B cell (primary cell): ENCODE data around the gene VAV2. TPM values are rescaled to one million over a fixed set of nuclear protein-coding genes. Genes with fewer than 3 reads are reported as not detected.

ENCODE experiments used
- ATAC-seq: fragments of 200-7000 bp; cut with Tn5 transposase; one replicate; pipeline ENCODE4 v1.10.0; 2021; ENCODE audit warnings: low read depth, mild to moderate bottlenecking, moderate number of reproducible peaks, moderate library complexity
- CTCF ChIA-PET: fragments of 350-600 bp; sonication (Branson Sonifier 250); formaldehyde crosslinking; loops from one replicate; lab custom pipeline; 2021; ENCODE audit warnings: antibody characterized with exemption, inconsistent platforms; lab: Charles Lee
- POLR2A ChIA-PET: fragments of 350-600 bp; sonication (Branson Sonifier 250); formaldehyde crosslinking; loops from one replicate; lab custom pipeline; 2021; ENCODE audit warnings: antibody characterized with exemption; lab: Charles Lee
- DNase-seq: peaks from one replicate; pipeline ENCODE4 v3.0.0; 2013
- H2AFZ ChIP-seq: 2 replicates; pipeline ENCODE4 v1.6.1; 2012; ENCODE audit warnings: mild to moderate bottlenecking, low read depth, low read length; ENCODE audit not compliant: insufficient read depth, poor library complexity, severe bottlenecking
- H3K27ac ChIP-seq, 2 donors: 1 replicate in 1 of 2; 2 replicates in 1 of 2; pipeline ENCODE4 v1.5.1; 2012 to 2013; ENCODE audit warnings: low read length in 2 of 2, mild to moderate bottlenecking in 2 of 2, moderate library complexity in 1 of 2
- H3K27me3 ChIP-seq, 4 experiments: fragments of 200-600 bp in 1 of 4; sonication (generic) in 1 of 4; replicated peaks in 1 of 4; 1 replicate in 2 of 4; 2 replicates in 2 of 4; pipeline versions ENCODE4 v1.6.1 to v1.7.0; 2013 to 2016; ENCODE audit warnings: low read length in 3 of 4, mild to moderate bottlenecking in 2 of 4, mixed read lengths in 1 of 4, moderate library complexity in 1 of 4; ENCODE audit not compliant: insufficient read depth in 4 of 4, control insufficient read depth in 3 of 4; ENCODE audit errors: control extremely low read depth in 1 of 4
- H3K36me3 ChIP-seq, 2 experiments: replicated peaks in 1 of 2; 1 replicate in 1 of 2; 2 replicates in 1 of 2; pipeline versions ENCODE4 v1.6.1 to v1.7.1; 2013; ENCODE audit warnings: low read length in 1 of 2; ENCODE audit not compliant: insufficient read depth in 2 of 2, control insufficient read depth in 1 of 2; ENCODE audit errors: control extremely low read depth in 1 of 2, extremely low read depth in 1 of 2
- H3K4me1 ChIP-seq, 2 donors: fragments of 200-600 bp in 1 of 2; sonication (generic) in 1 of 2; 1 replicate in 1 of 2; 2 replicates in 1 of 2; pipeline versions ENCODE4 v1.5.1 to v1.6.1; 2013 to 2017; ENCODE audit warnings: low read length in 2 of 2; ENCODE audit not compliant: control insufficient read depth in 2 of 2, insufficient read depth in 2 of 2
- H3K4me2 ChIP-seq: replicated peaks from 2 replicates; pipeline ENCODE3; 2012; ENCODE audit warnings: mild to moderate bottlenecking, low read depth, low read length; ENCODE audit not compliant: poor library complexity, severe bottlenecking
- H3K4me3 ChIP-seq, 5 experiments: fragments of 200-600 bp in 1 of 5; sonication (generic) in 1 of 5; 1 replicate in 3 of 5; 2 replicates in 2 of 5; pipeline versions ENCODE4 v1.5.1 to v1.7.0; 2011 to 2016; ENCODE audit warnings: low read length in 4 of 5, mild to moderate bottlenecking in 4 of 5, low read depth in 2 of 5, control low read depth in 1 of 5, moderate library complexity in 1 of 5; ENCODE audit not compliant: insufficient read depth in 1 of 5; ENCODE audit errors: control extremely low read depth in 1 of 5, extremely low read depth in 1 of 5
- H3K79me2 ChIP-seq: fragments of 200-600 bp; sonication (generic); one replicate; pipeline ENCODE4 v1.6.0; 2016; ENCODE audit warnings: low read length; ENCODE audit not compliant: control insufficient read depth, insufficient read depth
- H3K9ac ChIP-seq: fragments of 200-600 bp; sonication (generic); 2 replicates; pipeline ENCODE4 v1.6.1; 2017; ENCODE audit warnings: mild to moderate bottlenecking, low read length, moderate library complexity
- H3K9me3 ChIP-seq, 3 donors: one replicate each; pipeline versions ENCODE4 v1.6.1 to v1.7.1; 2013; ENCODE audit warnings: low read length in 2 of 3; ENCODE audit not compliant: control insufficient read depth in 2 of 3, insufficient read depth in 1 of 3; ENCODE audit errors: control extremely low read depth in 1 of 3
- H4K20me1 ChIP-seq: 2 replicates; pipeline ENCODE4 v1.6.0; 2012; ENCODE audit warnings: mild to moderate bottlenecking, low read length; ENCODE audit not compliant: insufficient read depth, control insufficient read depth, poor library complexity, severe bottlenecking
- H3K27ac Mint-ChIP-seq: one replicate; pipeline ENCODE4 v1.8.0; 2021; ENCODE audit warnings: mixed read lengths
- H3K27me3 Mint-ChIP-seq: one replicate; pipeline ENCODE4 v1.8.0; 2021; ENCODE audit warnings: mixed read lengths
- H3K4me1 Mint-ChIP-seq: one replicate; pipeline ENCODE4 v1.8.0; 2021; ENCODE audit warnings: mixed read lengths
- H3K4me3 Mint-ChIP-seq: one replicate; pipeline ENCODE4 v1.8.0; 2021; ENCODE audit warnings: mixed read lengths
- H3K9me3 Mint-ChIP-seq: one replicate; pipeline ENCODE4 v1.8.0; 2022; ENCODE audit warnings: mixed read lengths; ENCODE audit not compliant: insufficient read depth
- EZH2 ChIP-seq: IDR thresholded peaks from 2 replicates; pipeline ENCODE4 v1.6.1; 2012; ENCODE audit warnings: borderline replicate concordance, low read depth, mild to moderate bottlenecking, moderate library complexity, low read length; ENCODE audit not compliant: insufficient read depth, poor library complexity, severe bottlenecking
- WGBS: methylation state at CpG from one replicate; pipeline ENCODE4 v1.1.5; 2013; ENCODE audit warnings: missing lambda C conversion rate; ENCODE audit not compliant: insufficient coverage; 5-methylcytosine and 5-hydroxymethylcytosine counted together
- intact Hi-C: fragments of 100-400 bp; cut with micrococcal nuclease; formaldehyde crosslinking; loops from one replicate; pipeline ENCODE4 v1.10.0; 2022
- polyA plus RNA-seq: library from polyadenylated mRNA; depleted of rRNA; stranded (reverse); fragments of >200 nt; gene quantifications from 2 replicates; pipeline ENCODE4 v1.2.3, GENCODE V29; 2012
- total RNA-seq, 2 donors: library from RNA; stranded (reverse); fragments of 120-200 nt in 1 of 2; gene quantifications; 1 replicate in 1 of 2; 2 replicates in 1 of 2; pipeline versions ENCODE4 v1.2.3 to v1.2.4, GENCODE V29; 2013 to 2022
- TF ChIP-seq, protein P1 (sequence below): fragments of 200-600 bp; IDR thresholded peaks from one replicate; pipeline ENCODE4 v1.8.0; 2022; ENCODE audit warnings: antibody characterized with exemption, mild to moderate bottlenecking

Gene VAV2
- total and polyA plus RNA-seq, 2 donors (not counting 1 experiment from before 2014, with no cell fraction given) = 34.4 to 128 TPM

DNA sequence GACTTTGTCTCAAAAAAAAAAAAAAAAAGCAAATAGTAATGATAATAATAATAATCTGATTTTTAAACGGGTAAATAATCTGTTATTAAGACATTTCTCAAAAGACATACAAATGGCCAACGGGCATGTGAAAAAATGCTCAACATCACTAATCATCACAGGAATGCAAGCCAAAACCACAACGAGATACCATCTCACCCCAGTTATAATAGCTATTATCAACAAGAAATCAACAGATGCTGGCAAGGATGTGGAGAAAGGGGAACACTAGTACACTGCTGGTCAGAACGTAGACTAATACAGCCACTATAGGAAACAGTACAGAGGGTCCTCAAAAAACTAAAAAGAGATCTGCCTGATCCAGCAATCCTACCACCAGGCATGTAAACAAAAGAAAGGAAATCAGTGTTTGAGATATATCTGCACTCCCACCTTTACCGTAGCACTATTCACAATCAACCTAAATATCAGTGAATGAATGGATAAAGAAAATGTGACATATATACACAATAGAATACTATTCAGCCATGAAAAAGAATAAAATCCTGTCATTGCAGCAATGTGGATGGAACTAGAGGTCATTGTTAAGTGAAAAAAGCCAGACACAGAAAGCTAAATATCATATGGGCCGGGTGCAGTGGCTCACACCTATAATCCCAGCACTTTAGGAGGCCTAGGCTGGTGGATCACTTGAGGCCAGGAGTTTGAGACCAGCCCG lies 24.9 kb downstream of the VAV2 start:
- TF ChIP-seq, protein P1, sequence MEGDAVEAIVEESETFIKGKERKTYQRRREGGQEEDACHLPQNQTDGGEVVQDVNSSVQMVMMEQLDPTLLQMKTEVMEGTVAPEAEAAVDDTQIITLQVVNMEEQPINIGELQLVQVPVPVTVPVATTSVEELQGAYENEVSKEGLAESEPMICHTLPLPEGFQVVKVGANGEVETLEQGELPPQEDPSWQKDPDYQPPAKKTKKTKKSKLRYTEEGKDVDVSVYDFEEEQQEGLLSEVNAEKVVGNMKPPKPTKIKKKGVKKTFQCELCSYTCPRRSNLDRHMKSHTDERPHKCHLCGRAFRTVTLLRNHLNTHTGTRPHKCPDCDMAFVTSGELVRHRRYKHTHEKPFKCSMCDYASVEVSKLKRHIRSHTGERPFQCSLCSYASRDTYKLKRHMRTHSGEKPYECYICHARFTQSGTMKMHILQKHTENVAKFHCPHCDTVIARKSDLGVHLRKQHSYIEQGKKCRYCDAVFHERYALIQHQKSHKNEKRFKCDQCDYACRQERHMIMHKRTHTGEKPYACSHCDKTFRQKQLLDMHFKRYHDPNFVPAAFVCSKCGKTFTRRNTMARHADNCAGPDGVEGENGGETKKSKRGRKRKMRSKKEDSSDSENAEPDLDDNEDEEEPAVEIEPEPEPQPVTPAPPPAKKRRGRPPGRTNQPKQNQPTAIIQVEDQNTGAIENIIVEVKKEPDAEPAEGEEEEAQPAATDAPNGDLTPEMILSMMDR = no peak
- TF ChIP-seq EZH2 = no peak
- Mint-ChIP-seq H3K9me3 (peaks cover 2% of the 10 kb centered on the region), H3K4me3 (no peak overlapping the region), H3K4me1 (peaks cover 81% of the 10 kb centered on the region), H3K27me3 (no peaks in the 10 kb centered on the region), H3K27ac (peak overlapping the region; percentile 62)
- Histone ChIP-seq H3K4me3 (no peak overlapping the region), H3K27me3 (no peaks in the 10 kb centered on the region), H3K4me1 (peaks cover 55 to 57% of the 10 kb centered on the region in 2 donors), H3K9me3 (peaks cover 0 to 10% (median 6%) of the 10 kb centered on the region in 3 donors), H4K20me1 (peaks cover 91% of the 10 kb centered on the region), H2AFZ (no peak overlapping the region), H3K4me2 (no peak overlapping the region), H3K9ac (no peak overlapping the region), H3K27ac (peak overlapping the region in 1 of 2 donors; percentile 69), H3K79me2 (peaks cover 99% of the 10 kb centered on the region), H3K36me3 (no peaks in the 10 kb centered on the region)
- intact Hi-C loops = no loop called here
- no CpG with 5 or more reads among the region's 7 CpGs for WGBS
- ChIA-PET CTCF (interaction anchor here (0.7 to 1.0 kb wide), 2 partner anchors 185 to 238 kb away, joined by 4 to 5 read pairs; no protein-coding TSS in a partner anchor), POLR2A (no interaction called here)
- ATAC-seq = no peak
- no peak for DNase-seq

DNA sequence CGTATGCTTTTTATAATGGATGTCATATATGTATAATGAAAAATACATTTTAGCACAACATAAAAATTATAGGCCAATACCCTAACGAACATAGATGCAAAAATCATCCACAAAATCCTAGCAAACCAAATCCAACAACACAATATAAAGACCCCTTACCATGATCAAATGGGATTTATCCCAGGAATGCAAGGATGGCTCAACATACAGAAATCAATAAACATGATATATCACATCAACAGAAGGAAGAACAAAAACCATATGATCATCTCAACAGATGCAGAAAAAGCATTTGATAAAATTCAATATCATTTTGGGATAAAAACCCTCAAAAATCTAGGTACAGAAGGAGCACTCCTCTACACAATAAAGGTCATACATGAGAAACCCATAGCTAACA lies 27.7 kb downstream of the VAV2 start:
- Histone ChIP-seq H3K4me2 (no peak overlapping the region), H3K4me1 (peaks cover 56 to 59% of the 10 kb centered on the region in 2 donors), H3K27ac (peak overlapping the region in 1 of 2 donors; percentile 4), H3K9ac (no peak overlapping the region), H3K9me3 (peaks cover 0 to 10% (median 6%) of the 10 kb centered on the region in 3 donors), H3K4me3 (no peak overlapping the region), H3K36me3 (no peaks in the 10 kb centered on the region), H3K27me3 (no peaks in the 10 kb centered on the region), H2AFZ (no peak overlapping the region), H3K79me2 (peaks cover 100% of the 10 kb centered on the region), H4K20me1 (peaks cover 91% of the 10 kb centered on the region)
- no peak for ATAC-seq
- POLR2A ChIA-PET = no interaction called here
- intact Hi-C loops = no loop called here
- no peak for TF ChIP-seq EZH2
- TF ChIP-seq, protein P1 = no peak
- Mint-ChIP-seq H3K4me3 (no peak overlapping the region), H3K9me3 (peaks cover 2% of the 10 kb centered on the region), H3K4me1 (peaks cover 81% of the 10 kb centered on the region), H3K27ac (no peak overlapping the region), H3K27me3 (no peaks in the 10 kb centered on the region)
- no peak for DNase-seq
- WGBS = no CpG with 5 or more reads among the region's 2 CpGs
- CTCF ChIA-PET = no interaction called here
